Measurements from ENCODE around the gene PNLIP.

The PNLIP gene

DNA sequence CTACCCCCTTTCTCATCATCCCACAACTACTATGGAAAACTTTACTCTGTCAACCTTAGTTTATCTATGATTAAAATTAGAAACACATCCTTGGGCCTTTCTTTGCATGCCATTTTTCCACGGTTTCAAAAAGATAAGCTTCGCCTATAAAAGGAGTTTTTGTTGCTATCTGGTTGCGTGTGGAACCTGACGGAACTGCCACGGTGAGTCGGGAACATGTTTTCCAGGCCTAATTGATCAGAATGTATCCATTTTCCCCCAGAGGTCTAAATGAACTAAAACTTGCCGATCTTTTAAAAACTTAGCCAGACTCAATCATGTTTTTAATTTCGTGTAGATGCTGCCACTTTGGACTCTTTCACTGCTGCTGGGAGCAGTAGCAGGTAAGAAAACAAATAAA is at the start of gene PNLIP:
TSS of gene PNLIP (plus strand) at position 176 of the 400 bp plus-strand sequence. CDS start at position 338, 162 bp downstream.
- no peak for DNase-seq (ENCODE audit: low read depth in 2 of 2)

DNA sequence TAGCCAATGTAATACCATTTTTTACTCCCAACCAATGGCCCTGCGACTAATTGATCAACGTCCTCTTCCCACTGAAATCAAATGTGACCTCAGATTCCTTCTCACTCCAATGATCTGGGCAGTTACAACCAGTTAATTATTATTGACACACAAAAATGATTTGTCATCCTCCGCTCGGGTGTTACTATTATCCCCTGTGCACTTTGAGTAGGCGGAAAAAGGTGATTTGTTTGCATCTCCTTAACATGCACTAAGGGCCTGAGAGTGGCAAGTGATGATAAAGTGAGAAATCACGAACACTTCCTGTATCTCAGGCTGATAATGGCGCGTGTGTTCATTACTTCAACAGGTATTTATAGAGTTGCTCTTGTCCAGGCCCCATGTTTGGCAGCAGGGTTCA is 40.9 kb upstream of the PNLIP start:
- no peak for DNase-seq (ENCODE audit: low read depth in 2 of 2)

DNA sequence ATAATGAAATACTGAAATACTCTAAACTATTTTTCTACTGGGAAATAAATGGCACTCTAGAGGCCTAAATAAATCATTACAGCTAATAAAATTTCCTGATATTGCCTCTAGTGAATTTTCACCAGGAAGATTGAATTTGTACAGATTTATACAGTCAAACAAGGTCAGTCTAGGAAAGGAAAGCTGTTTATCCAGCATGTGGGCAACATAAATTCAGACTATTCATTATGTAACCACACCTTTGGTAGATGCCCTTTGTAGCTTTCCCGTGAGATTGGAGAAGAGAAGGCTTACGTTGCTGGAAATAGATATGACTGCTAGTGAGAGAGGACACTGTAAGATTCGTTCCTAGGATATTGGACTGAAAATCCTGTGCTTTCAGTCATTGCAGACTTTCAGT is 35.2 kb upstream of the PNLIP start:
- DNase-seq (ENCODE audit: low read depth in 2 of 2) = no peak

DNA sequence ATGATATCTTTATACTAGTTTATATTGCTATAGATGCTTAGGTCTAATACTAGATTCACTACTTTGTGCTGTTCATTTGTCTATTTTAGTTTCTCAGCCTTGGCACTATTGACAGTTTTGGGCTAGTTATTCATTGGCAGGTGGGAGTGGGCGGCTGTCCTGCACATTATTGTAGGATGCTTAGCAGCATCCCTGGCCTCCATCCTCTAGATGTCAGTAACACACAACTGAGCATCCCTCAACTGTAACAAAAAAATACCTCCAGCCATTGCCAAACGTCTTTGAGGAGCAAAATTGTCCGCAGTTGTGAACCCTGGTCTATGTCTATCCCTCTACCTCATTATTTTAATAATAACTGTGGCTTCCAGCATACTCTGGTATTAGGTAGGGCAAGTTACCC is 34.4 kb upstream of the PNLIP start:
- no peak for DNase-seq (ENCODE audit: low read depth in 2 of 2)

DNA sequence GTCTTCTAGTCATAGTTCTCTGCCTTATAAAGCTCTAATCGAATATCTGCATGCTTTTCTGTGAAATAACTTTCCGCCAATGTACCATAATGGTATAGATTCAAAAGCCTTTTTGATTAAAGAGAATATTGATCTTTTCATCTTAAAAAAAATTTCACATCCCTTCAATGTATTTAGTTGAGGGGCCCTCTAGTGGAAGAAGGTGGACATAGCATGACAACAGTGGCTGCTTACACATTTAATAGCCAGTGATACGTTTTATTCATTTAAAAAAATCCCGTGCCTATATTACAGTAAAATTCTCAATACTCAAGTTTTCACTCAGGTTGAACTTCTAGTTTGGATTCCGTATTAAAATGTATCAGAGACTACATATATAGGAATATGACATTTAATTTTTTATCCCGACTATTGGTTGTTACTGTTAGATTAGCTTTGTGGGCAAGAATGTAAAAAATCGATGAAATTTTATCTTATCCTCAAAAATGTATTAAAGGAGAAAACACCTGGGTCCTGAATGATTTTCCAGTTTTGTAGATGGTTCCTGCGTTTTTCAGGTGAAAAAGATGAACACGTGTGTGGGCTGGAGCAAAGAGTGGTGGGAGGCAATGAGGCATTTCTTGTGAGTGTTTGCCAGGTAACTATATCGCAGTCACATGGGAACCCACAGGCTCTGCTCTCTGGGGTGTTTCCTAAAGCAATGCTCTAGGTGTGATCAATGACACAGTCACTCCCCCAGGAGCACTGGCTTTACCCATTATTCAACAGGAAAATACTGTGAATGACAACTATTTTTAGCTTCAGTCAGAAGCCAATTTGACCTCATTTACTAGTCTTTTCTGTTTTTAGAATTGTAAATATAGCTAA is 24.1 kb upstream of the PNLIP start:
- DNase-seq (ENCODE audit: low read depth in 2 of 2) = peak; percentile 4 to 13

DNA sequence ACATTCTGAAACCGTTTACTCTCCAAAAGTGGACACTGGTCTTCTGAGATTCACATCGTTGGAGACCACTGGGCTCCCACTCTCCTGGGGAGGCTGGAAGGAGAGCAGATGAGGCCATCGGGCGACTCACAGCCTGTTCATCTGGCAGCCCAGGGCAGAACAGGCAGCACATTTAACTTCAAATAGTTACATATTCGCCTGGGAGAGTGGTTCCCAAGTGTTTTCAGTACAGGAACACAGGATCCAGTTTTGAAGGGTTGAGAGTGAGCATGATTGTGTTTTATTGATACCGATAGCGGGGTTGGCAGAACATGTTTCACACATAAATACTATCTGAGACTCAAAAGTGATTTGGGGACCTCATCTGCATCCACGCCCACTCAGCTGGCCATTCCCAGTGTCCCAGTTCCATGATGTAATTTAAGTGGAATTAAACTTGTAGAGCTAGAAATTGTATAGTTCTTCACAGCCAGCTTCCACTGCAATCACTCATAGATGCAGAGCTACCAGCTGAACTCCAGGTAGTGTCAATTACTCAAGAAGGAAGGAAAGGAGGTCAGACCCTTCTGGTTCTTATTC is 22.8 kb upstream of the PNLIP start:
- no peak for DNase-seq (ENCODE audit: low read depth in 2 of 2)

DNA sequence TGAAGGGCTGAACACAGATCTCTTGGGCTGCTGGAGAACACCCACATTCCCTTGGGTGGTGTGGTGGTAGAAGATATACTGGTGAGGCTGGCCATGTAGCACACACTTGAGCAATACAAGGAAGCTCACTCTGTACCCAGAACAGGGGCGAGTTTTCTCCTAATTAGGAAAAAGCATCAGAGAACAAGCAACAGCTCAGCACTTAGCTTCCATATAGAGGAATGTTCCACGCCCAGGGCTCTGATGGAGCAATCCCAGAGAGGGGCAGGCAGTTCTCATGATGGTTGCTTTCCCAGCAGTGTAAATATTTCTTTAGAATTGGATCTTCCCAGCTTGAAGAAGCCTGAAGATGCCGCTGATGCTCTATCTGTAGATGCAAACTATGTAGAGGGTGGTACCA is 21.0 kb upstream of the PNLIP start:
- no peak for DNase-seq (ENCODE audit: low read depth in 2 of 2)

DNA sequence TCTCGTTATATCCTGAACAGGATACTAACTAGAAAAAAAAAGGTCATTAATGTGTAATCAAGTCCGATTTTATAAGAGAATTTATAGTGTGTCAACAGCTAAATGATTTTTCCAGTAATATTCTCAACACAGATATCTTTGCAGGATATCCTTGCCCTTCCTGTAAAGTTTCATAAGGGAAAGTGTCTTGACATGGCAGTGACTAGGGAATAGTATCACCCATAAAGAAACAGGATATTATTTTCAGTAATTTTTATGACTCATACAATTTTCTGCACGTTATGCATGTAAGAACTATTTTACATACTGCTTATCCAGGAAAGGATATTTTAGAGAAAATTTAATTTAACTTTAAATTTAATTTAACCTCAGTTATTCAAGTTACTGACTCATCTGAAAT is 19.5 kb upstream of the PNLIP start:
- DNase-seq (ENCODE audit: low read depth in 2 of 2) = no peak

DNA sequence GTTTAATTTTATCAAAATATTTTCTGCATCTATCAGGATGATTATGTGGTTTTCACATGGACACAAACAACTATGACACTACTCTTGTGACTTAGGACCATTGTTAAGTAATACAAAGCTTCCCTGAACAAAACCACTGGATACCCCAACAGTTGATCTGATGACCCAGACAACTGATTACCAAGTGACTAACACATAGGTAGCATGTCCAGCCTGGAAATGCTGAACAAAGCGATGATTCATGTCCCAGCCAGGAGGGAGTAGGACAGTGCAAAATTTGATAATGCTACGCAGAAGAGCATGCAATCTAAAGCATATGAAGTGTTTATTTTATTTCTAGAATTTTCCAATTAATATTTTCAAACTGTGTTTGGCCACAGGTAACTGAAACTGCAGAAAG is 8.9 kb upstream of the PNLIP start:
- no peak for DNase-seq (ENCODE audit: low read depth in 2 of 2)

DNA sequence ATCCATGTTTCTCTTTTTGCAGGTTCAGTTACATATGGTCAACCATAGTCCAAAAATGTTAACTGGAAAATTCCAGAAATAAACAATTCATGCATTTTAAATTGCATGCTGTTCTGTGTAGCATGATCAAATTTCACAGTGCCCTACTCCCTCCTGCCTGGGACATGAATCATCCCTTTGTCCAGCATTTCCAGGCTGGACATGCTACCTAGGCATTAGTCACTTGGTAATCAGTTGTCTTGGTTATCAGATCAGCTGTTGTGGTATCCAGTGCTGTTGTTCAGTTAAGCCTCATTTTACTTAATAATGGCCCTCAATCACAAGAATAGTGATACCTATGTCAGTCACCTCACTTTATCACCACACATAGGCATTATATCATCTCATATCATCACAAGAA is 7.3 kb upstream of the PNLIP start:
- DNase-seq (ENCODE audit: low read depth in 2 of 2) = no peak

DNA sequence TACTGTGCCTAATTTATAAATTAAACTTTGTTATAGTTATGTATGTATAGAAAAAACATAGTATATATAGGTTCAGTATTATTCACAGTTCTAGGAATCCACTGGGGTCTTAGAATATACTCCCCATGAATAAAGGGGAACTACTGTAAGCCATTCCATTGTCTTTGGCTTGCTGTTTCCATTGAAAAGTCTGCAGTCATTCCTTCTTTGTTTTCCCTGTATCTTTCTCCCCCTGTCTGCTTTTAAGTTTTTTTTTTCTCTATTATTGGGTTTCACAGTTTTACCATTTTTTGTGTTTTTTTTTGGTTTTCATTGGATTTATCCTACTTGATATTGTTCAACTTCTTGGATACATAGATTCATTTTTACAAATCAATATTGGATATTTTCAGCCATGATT is 6.7 kb upstream of the PNLIP start:
- no peak for DNase-seq (ENCODE audit: low read depth in 2 of 2)

DNA sequence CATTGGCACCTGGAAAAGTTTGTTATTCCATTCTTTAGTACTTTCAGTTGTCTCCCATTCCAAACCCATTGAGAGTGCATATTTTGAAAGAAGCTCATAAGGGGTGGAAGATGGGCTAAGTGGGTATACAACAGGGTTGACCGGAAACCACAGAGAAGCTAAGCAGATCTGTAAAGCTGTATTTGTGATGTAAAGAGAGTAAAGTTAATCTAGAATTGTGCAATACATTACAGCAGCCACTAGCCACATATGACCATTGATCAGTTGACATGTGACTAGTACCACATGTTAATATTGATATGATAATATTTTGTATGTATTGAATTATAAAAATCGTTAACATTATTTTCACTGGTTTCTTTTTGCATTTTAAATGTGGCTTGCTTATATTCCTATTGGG is 4.9 kb upstream of the PNLIP start:
- DNase-seq (ENCODE audit: low read depth in 2 of 2) = no peak

DNA sequence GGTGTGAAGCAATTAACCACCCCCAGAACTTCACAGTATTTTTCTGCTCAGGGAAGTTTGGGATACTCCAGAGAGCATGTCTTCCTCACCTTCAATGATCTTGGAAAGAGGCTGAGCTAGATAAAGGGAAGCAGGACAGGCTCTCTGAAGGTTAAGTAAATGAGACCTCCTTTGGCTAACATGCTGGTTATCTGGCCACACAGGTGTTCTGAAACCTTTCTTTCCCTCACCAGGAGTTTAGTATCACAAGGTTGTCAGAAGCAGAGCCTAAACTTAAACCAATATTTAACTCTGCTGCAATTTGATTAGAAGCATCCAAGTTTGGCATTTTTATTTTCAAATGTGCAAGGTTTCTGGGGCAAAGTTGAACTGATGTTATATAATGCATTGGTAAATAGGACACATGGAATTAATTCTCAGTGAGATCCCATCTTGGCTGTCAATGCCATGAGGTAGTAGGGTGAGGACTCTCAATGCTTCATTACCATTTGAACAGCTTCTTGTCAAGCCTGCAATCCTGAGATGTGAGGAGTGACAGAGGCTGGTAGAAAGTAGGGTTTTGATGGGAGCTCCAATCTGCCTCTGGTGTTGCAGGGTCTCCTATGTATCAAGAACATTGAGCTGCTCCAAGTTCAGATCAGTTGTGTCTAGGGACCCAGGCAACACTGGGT is 3.6 kb upstream of the PNLIP start:
- DNase-seq (ENCODE audit: low read depth in 2 of 2) = no peak

DNA sequence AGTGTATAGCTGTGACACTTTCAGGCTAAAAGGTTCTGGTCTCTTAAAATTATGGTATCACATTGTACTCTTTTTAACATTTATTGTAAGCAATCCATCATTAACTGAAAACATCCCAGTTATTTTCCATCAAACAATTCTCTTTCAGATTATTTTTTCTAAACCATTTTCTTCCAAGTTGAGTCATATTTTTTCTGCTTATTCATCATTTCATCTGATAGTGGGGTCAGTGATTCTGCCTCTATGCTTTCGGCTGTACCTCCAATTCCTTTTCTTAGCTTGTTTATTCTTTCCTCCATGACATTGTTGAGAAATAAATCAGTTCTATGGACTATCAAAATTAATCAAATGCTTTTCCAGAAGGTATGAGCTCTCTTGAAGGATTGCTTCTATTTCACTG is 609 bp upstream of the PNLIP start:
- no peak for DNase-seq (ENCODE audit: low read depth in 2 of 2)

DNA sequence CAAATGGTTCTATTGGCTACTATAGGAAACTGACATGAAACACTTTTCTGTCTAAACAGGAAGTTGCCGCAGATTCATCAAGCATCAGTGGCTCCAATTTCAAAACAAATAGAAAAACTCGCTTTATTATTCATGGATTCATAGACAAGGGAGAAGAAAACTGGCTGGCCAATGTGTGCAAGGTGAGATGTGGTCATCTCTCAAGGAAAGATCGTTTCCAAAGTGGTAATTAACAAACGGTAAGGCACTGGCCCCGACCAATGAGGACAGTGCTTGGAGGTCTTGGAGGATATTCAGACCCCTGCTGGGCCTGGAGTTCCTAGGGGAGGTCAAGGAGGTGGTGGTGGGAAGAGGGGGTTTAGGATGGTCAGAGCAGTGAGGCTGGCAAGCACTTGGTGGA is 2.6 kb downstream of the PNLIP start:
- no peak for DNase-seq (ENCODE audit: low read depth in 2 of 2)

DNA sequence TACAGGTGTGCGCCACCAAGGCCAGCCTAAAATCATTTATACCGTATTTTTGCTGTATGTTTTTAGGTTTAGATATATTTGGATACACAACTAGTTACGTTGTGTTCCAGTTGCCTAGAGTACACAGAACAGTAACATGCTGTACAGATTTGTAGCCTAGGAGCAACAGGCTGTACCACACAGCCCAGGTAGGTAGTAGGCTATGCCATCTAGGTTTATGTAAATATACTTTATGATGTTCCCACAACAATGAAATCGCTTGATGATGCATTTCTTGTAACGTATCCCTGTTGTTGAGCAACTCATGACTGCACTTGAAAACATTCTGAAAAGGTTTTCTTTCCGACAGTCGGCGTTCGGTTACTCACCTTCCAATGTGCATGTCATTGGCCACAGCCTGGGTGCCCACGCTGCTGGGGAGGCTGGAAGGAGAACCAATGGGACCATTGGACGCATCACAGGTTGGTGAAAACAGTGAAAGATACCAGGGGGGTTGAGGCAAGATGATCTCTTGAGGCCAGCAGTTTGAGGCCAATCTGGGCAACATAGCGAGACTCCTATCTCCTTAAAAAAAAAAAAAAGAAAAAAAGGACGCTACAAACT is 7.7 kb downstream of the PNLIP start:
- DNase-seq (ENCODE audit: low read depth in 2 of 2) = no peak

DNA sequence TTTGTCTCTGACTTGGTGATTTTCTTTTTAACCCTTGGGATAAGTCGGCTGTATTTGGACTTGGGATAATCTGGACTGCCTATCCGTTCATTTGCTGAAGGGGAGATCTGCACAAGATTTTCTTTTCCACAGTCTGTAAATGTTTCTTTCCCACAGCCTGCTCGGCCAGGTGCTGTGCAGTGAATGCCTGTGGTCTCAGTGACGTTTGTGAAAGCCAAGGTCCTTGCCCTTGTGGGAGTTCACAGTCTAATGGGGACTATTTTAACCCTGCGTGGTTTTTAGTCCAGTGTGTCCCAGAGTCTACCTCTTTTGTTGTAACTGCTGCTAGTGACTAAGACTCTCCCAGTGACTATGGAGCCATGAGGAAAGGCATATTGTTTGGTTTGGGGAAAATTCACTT is 8.9 kb downstream of the PNLIP start:
- DNase-seq (ENCODE audit: low read depth in 2 of 2) = no peak

DNA sequence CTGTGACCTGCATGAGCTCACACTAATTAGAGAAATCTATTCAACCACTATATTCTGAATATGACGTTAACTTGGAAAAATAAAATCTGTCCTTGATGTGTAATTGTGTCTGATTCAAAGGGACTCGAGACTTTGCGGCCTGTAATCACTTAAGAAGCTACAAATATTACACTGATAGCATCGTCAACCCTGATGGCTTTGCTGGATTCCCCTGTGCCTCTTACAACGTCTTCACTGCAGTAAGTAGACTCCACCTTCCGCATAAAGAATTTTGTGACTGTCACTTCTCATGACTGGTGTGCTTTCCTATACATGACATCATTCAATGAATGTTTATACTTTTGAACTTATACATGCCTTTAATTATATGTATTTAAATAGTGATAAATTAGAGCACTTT is 10.1 kb downstream of the PNLIP start:
- DNase-seq (ENCODE audit: low read depth in 2 of 2) = no peak

DNA sequence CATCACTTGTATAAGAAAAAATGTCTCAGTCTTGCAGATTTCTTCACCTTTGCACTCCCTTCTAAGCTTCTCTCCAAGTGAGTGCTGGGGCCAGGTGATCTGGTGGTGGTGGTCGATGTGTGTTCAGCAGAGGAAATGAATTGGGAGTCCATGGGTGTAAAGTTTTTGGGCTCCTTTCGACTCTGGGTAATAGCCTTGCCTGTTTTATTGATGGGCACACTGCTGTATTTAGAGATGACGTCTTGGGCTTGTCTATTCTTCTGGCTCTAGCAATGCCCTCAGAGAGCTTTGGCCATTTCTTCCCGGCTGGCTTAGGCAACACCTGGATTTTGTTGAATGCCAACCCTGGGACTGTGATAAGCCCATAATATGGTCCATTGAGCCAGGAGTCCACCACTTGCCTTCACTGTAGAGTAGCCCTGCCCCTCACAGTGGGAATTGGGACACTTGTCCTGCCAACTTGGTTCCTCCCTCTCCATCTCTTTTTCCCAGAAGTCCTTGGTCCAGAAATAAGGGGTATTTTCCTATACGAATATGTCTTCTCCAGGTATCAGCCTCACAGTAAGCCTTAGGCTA is 11.7 kb downstream of the PNLIP start:
- no peak for DNase-seq (ENCODE audit: low read depth in 2 of 2)

DNA sequence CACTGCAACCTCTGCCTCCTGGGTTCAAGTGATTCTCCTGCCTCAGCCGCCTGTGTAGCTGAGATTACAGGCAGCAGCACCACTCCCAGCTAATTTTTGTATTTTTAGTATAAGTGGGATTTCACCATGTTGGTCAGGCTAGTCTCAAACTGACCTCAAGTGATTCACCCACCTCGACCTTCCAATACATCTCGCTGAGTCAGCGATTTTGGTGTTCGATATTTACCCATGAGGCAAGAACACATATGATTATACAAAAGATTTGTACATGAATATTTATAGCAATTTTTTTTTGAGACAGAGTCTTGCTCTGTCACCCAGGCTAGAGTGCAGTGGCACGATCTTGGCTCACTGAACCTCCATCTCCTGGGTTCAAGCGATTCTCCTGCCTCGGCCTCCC is 19.8 kb downstream of the PNLIP start:
- DNase-seq (ENCODE audit: low read depth in 2 of 2) = no peak

DNA sequence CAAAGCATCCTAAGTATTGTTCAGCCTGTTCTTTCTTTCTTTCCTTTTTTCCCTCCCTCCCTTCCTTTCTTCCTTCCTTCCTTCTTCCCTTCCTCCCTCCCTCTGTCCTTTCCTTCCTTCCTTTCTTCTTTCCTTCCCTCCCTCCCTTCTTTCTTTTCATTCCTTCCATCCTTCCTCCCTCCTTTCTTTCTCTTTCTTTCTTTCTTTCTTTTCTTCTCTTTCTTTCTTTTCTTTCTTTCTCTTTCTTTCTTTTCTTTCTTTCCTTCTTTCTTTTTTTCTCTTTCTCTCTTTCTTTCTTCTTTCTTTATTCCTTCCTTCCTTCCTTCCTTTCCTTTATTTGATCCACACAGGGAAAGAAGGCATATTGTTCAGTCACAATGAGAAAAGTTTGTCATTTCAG is 21.2 kb downstream of the PNLIP start:
- no peak for DNase-seq (ENCODE audit: low read depth in 2 of 2)

DNA sequence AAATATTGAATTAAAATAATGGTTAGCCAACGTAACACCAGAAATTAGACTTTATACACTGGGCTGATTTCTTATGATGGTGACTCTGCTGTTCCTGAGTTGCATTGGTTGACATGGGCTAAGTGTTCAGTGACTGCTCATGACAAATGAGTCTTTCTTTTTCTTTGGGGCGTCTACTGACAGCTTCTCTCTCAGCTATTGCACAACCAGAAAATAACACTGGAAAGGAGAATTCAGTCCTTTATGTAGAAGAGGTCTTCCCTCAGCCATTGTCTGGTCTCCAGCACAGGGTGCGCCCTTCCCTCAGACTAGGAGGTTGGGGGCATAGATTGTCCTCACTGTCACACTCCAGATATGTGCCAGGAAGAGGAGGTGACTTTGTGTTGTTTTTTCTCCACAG is 21.6 kb downstream of the PNLIP start:
- DNase-seq (ENCODE audit: low read depth in 2 of 2) = no peak
